ENCODE measurements around the gene TTLL4.

GRCh38 chr2:218776488-218776887 is 65.9 kb downstream of the TTLL4 start:
- TF ChIP-seq CTCF (IDR thresholded peaks at IDR 0.05) (no peak), POLR2A (IDR thresholded peaks at IDR 0.05) (no peak)

All from testis (tissue), 2 donors.